H9 (cell line): ENCODE results near the gene CYGB. TPM values are rescaled to one million over a fixed set of nuclear protein-coding genes. Genes with fewer than 3 reads are reported as not detected.

Source experiments
- DNase-seq: peaks from one replicate; pipeline ENCODE4 v3.0.0-alpha.2; 2017
- H2AFZ ChIP-seq: one replicate; pipeline ENCODE4 v1.6.1; 2013; ENCODE audit warnings: mild to moderate bottlenecking, low read length, control low read depth, moderate library complexity
- H2AK5ac ChIP-seq: 2 replicates; pipeline ENCODE4 v1.6.1; 2013; ENCODE audit warnings: low read length, control low read depth, mixed read lengths; ENCODE audit not compliant: insufficient read length
- H2BK120ac ChIP-seq: one replicate; pipeline ENCODE4 v1.6.1; 2013; ENCODE audit warnings: low read depth, mild to moderate bottlenecking, low read length, control low read depth, inconsistent platforms; ENCODE audit not compliant: poor library complexity, severe bottlenecking
- H2BK12ac ChIP-seq: 2 replicates; pipeline ENCODE4 v1.6.1; 2013; ENCODE audit warnings: low read length, control low read depth, mixed read lengths, low read depth; ENCODE audit not compliant: insufficient read length
- H2BK15ac ChIP-seq: 2 replicates; pipeline ENCODE4 v1.6.1; 2013; ENCODE audit warnings: low read depth, low read length, control low read depth
- H2BK20ac ChIP-seq: one replicate; pipeline ENCODE4 v1.6.1; 2013; ENCODE audit warnings: low read depth, mild to moderate bottlenecking, low read length, control low read depth, inconsistent platforms; ENCODE audit not compliant: poor library complexity, severe bottlenecking
- H2BK5ac ChIP-seq: 2 replicates; pipeline ENCODE4 v1.6.1; 2013; ENCODE audit warnings: low read length, control low read depth, mixed read lengths; ENCODE audit not compliant: insufficient read length
- H3K14ac ChIP-seq: 2 replicates; pipeline ENCODE4 v1.6.1; 2013; ENCODE audit warnings: low read length, control low read depth; ENCODE audit not compliant: insufficient read depth
- H3K18ac ChIP-seq: 2 replicates; pipeline ENCODE4 v1.6.1; 2013; ENCODE audit warnings: low read depth, mild to moderate bottlenecking, mixed read lengths, low read length, control low read depth; ENCODE audit not compliant: insufficient read length
- H3K23ac ChIP-seq: 2 replicates; pipeline ENCODE4 v1.6.1; 2013; ENCODE audit warnings: low read length, control low read depth, mixed read lengths, low read depth; ENCODE audit not compliant: insufficient read length
- H3K23me2 ChIP-seq: 2 replicates; pipeline ENCODE4 v1.6.1; 2013; ENCODE audit warnings: low read depth, mild to moderate bottlenecking, mixed read lengths, low read length, control low read depth; ENCODE audit not compliant: insufficient read length, poor library complexity, severe bottlenecking
- H3K27ac ChIP-seq: 2 replicates; pipeline ENCODE4 v1.5.1; 2013; ENCODE audit warnings: low read length, control low read depth, mixed read lengths, low read depth; ENCODE audit not compliant: insufficient read length
- H3K27me3 ChIP-seq: 2 replicates; pipeline ENCODE4 v1.6.1; 2013; ENCODE audit warnings: low read length, control low read depth, inconsistent platforms; ENCODE audit not compliant: insufficient read depth
- H3K4ac ChIP-seq: 2 replicates; pipeline ENCODE4 v1.6.1; 2013; ENCODE audit warnings: low read depth, mild to moderate bottlenecking, control low read depth, inconsistent platforms, low read length, moderate library complexity
- H3K4me1 ChIP-seq: 2 replicates; pipeline ENCODE4 v1.6.1; 2013; ENCODE audit warnings: low read length, control low read depth, inconsistent platforms; ENCODE audit not compliant: insufficient read depth
- H3K4me2 ChIP-seq: 2 replicates; pipeline ENCODE4 v1.6.1; 2013; ENCODE audit warnings: low read length, control low read depth, mixed read lengths; ENCODE audit not compliant: insufficient read length, insufficient read depth
- H3K56ac ChIP-seq: 2 replicates; pipeline ENCODE4 v1.6.1; 2013; ENCODE audit warnings: low read depth, mild to moderate bottlenecking, mixed read lengths, low read length, control low read depth; ENCODE audit not compliant: insufficient read length
- H3K79me1 ChIP-seq: 2 replicates; pipeline ENCODE4 v1.6.1; 2013; ENCODE audit warnings: low read depth, mild to moderate bottlenecking, moderate library complexity, low read length, control low read depth, inconsistent platforms; ENCODE audit not compliant: insufficient read depth, poor library complexity, severe bottlenecking
- H3K79me2 ChIP-seq: 2 replicates; pipeline ENCODE4 v1.6.1; 2013; ENCODE audit warnings: low read length, control low read depth, inconsistent platforms; ENCODE audit not compliant: insufficient read depth
- H3K9ac ChIP-seq: 2 replicates; pipeline ENCODE4 v1.6.1; 2013; ENCODE audit warnings: low read length, control low read depth, mixed read lengths; ENCODE audit not compliant: insufficient read length; ENCODE audit errors: extremely low read depth
- H3K9me3 ChIP-seq: one replicate; pipeline ENCODE4 v1.6.1; 2013; ENCODE audit warnings: low read depth, low read length, inconsistent platforms; ENCODE audit not compliant: control insufficient read depth
- H3T11ph ChIP-seq: one replicate; pipeline ENCODE4 v1.6.1; 2013; ENCODE audit warnings: mild to moderate bottlenecking, low read length, control low read depth, inconsistent platforms
- H4K20me1 ChIP-seq: one replicate; pipeline ENCODE4 v1.6.1; 2013; ENCODE audit not compliant: control insufficient read depth, insufficient read length, insufficient read depth
- H4K5ac ChIP-seq: 2 replicates; pipeline ENCODE4 v1.6.1; 2013; ENCODE audit warnings: low read depth, mild to moderate bottlenecking, mixed read lengths, low read length, control low read depth; ENCODE audit not compliant: insufficient read length
- H4K8ac ChIP-seq: replicated peaks from 2 replicates; pipeline ENCODE4 v1.6.1; 2013; ENCODE audit warnings: low read length, control low read depth, mixed read lengths, low read depth; ENCODE audit not compliant: insufficient read length
- H4K91ac ChIP-seq: 2 replicates; pipeline ENCODE4 v1.6.1; 2013; ENCODE audit warnings: low read depth, mild to moderate bottlenecking, moderate library complexity, mixed read lengths, low read length, control low read depth; ENCODE audit not compliant: insufficient read length
- H3K27ac Mint-ChIP-seq, 3 experiments: 2 replicates in 2 of 3; 3 replicates in 1 of 3; pipeline ENCODE4 v1.8.0; 2020 to 2021; ENCODE audit warnings: mixed read lengths in 3 of 3, mild to moderate bottlenecking in 1 of 3, moderate library complexity in 1 of 3
- H3K27me3 Mint-ChIP-seq: 2 replicates; pipeline ENCODE4 v1.8.0; 2021; ENCODE audit warnings: low read depth, mild to moderate bottlenecking, moderate library complexity, mixed read lengths
- H3K36me3 Mint-ChIP-seq, 3 experiments: 2 replicates in 2 of 3; 3 replicates in 1 of 3; pipeline ENCODE4 v1.8.0; 2020 to 2021; ENCODE audit warnings: low read depth in 3 of 3, mixed read lengths in 3 of 3; ENCODE audit not compliant: insufficient read depth in 1 of 3
- H3K4me1 Mint-ChIP-seq, 2 experiments: 2 replicates each; pipeline ENCODE4 v1.8.0; 2020; ENCODE audit warnings: mixed read lengths in 2 of 2
- H3K4me3 Mint-ChIP-seq, 2 experiments: 2 replicates in 1 of 2; 3 replicates in 1 of 2; pipeline ENCODE4 v1.8.0; 2020 to 2021; ENCODE audit warnings: mild to moderate bottlenecking in 2 of 2, mixed read lengths in 2 of 2, moderate library complexity in 1 of 2
- H3K9me3 Mint-ChIP-seq, 2 experiments: 2 replicates in 1 of 2; 3 replicates in 1 of 2; pipeline ENCODE4 v1.8.0; 2020; ENCODE audit warnings: mild to moderate bottlenecking in 2 of 2, mixed read lengths in 2 of 2, moderate library complexity in 1 of 2
- CTCF ChIP-seq: fragments of 200-600 bp; sonication (generic); conservative IDR thresholded peaks from 3 replicates; pipeline ENCODE4 v1.8.0; 2021; ENCODE audit warnings: antibody characterized with exemption, mild to moderate bottlenecking
- WGBS: extraction: QIAGEN DNeasy Blood & Tissue Kit; methylation state at CpG from one replicate; pipeline ENCODE4 v1.1.7; 2013; ENCODE audit warnings: missing lambda C conversion rate, low lambda C conversion rate, mixed read lengths; ENCODE audit not compliant: insufficient read length; ENCODE audit errors: extremely low coverage; 5-methylcytosine and 5-hydroxymethylcytosine counted together
- total RNA-seq: library from RNA; stranded (reverse); gene quantifications from 2 replicates; pipeline ENCODE4 v1.2.1, GENCODE V29; 2021

CYGB gene
- total RNA-seq, 1 experiment from 2014 or later: 2.4 TPM

GRCh38 chr17:76540381-76541300, 3.1 kb upstream of the CYGB start:
- Mint-ChIP-seq H3K4me1 (peaks cover 31 to 47% of the 10 kb centered on the region in 2 experiments), H3K27ac (peak overlapping the region in 1 of 3 experiments; percentile 68; a peak in 1 of 7 replicates), H3K4me3 (peak overlapping the region; percentile 63 to 79), H3K36me3 (no peaks in the 10 kb centered on the region), H3K9me3 (no peaks in the 10 kb centered on the region), H3K27me3 (peaks cover 55% of the 10 kb centered on the region)
- Histone ChIP-seq H4K8ac (no peak overlapping the region), H3K79me1 (no peaks in the 10 kb centered on the region), H3K27ac (no peak overlapping the region), H3K9me3 (no peaks in the 10 kb centered on the region), H3K27me3 (peaks cover 20% of the 10 kb centered on the region; the same call in 1 of the 2 replicates), H3K4me1 (peaks cover 2% of the 10 kb centered on the region; the same call in 1 of the 2 replicates), H4K91ac (no peak overlapping the region), H2BK120ac (no peak overlapping the region), H2BK5ac (no peak overlapping the region), H3K56ac (no peak overlapping the region), H3K23me2 (peaks cover 11% of the 10 kb centered on the region), H3K18ac (no peak overlapping the region), H3K79me2 (no peaks in the 10 kb centered on the region), H2AFZ (no peak overlapping the region), H4K20me1 (peaks cover 4% of the 10 kb centered on the region), H3K14ac (no peak overlapping the region), H3K9ac (no peak overlapping the region), H4K5ac (no peak overlapping the region), H3K4ac (no peak overlapping the region), H2BK15ac (no peak overlapping the region), H2BK12ac (no peak overlapping the region), H2AK5ac (no peak overlapping the region), H2BK20ac (no peak overlapping the region), H3K23ac (no peak overlapping the region), H3T11ph (no peak overlapping the region), H3K4me2 (peak overlapping the region; percentile 51)
- no peak for TF ChIP-seq CTCF
- DNase-seq: peak; percentile 100
- WGBS: no CpG with 5 or more reads among the region's 27 CpGs
